Measurements from ENCODE around the gene ID4. TPM values are rescaled to one million over a fixed set of nuclear protein-coding genes. Genes with fewer than 3 reads are reported as not detected.
"Not testable (repeated sequence)": the region's sequence is repeated elsewhere in the genome, so short reads cannot be mapped to it uniquely, and the experiment has no call there.

The ID4 gene
- total RNA-seq, 2 donors from 2014 or later: not detected

- DNase-seq; H3K4me1 Mint-ChIP-seq; H3K36me3 Mint-ChIP-seq (ENCODE audit: low read depth); H3K9me3 ChIP-seq (ENCODE audit: control insufficient read depth, low read length, poor library complexity, severe bottlenecking); ATAC-seq; H3K4me3 Mint-ChIP-seq; H3K27ac Mint-ChIP-seq; H3K27me3 Mint-ChIP-seq: not testable (repeated sequence)
Measured at GRCh38 chr6:19854421-19855015, 17.3 kb downstream of the ID4 start.

- Mint-ChIP-seq H3K4me3 (no peak overlapping the region), H3K27ac (no peak overlapping the region), H3K4me1 (no peaks in the 10 kb centered on the region), H3K36me3 (ENCODE audit: low read depth) (no peaks in the 10 kb centered on the region), H3K27me3 (peaks cover 7% of the 10 kb centered on the region)
- DNase-seq (no peak), ATAC-seq (no peak)
- H3K9me3 ChIP-seq (ENCODE audit: control insufficient read depth, low read length, poor library complexity, severe bottlenecking): no peaks in the 10 kb centered on the region
Measured at GRCh38 chr6:19855536-19855935, 18.4 kb downstream of the ID4 start.

GRCh38 chr6:19857139-19857538 is 20.0 kb downstream of the ID4 start:
- H3K36me3 Mint-ChIP-seq (ENCODE audit: low read depth): no peaks in the 10 kb centered on the region
- H3K4me1 Mint-ChIP-seq: no peaks in the 10 kb centered on the region
- no peak overlapping the region for H3K27ac Mint-ChIP-seq
- no peaks in the 10 kb centered on the region for H3K9me3 ChIP-seq (ENCODE audit: control insufficient read depth, low read length, poor library complexity, severe bottlenecking)
- ATAC-seq: no peak
- H3K27me3 Mint-ChIP-seq: peaks cover 7% of the 10 kb centered on the region
- no peak overlapping the region for H3K4me3 Mint-ChIP-seq
- DNase-seq: no peak

- ATAC-seq (no peak), DNase-seq (no peak)
- peaks cover 7% of the 10 kb centered on the region for H3K27me3 Mint-ChIP-seq
- no peaks in the 10 kb centered on the region for H3K9me3 ChIP-seq (ENCODE audit: control insufficient read depth, low read length, poor library complexity, severe bottlenecking)
- no peak overlapping the region for H3K27ac Mint-ChIP-seq
- no peaks in the 10 kb centered on the region for H3K36me3 Mint-ChIP-seq (ENCODE audit: low read depth)
- no peak overlapping the region for H3K4me3 Mint-ChIP-seq
- H3K4me1 Mint-ChIP-seq: no peaks in the 10 kb centered on the region
Measured at GRCh38 chr6:19857703-19858102, 20.5 kb downstream of the ID4 start.

GRCh38 chr6:19860235-19860877 is 23.2 kb downstream of the ID4 start:
- Mint-ChIP-seq H3K27me3 (peaks cover 7% of the 10 kb centered on the region), H3K4me3 (no peak overlapping the region), H3K36me3 (ENCODE audit: low read depth) (no peaks in the 10 kb centered on the region), H3K27ac (no peak overlapping the region), H3K4me1 (no peaks in the 10 kb centered on the region)
- no peaks in the 10 kb centered on the region for H3K9me3 ChIP-seq (ENCODE audit: control insufficient read depth, low read length, poor library complexity, severe bottlenecking)
- DNase-seq: no peak
- no peak for ATAC-seq

GRCh38 chr6:19864285-19864684 is 27.1 kb downstream of the ID4 start:
- ATAC-seq: no peak
- no peaks in the 10 kb centered on the region for H3K9me3 ChIP-seq (ENCODE audit: control insufficient read depth, low read length, poor library complexity, severe bottlenecking)
- Mint-ChIP-seq H3K36me3 (ENCODE audit: low read depth) (no peaks in the 10 kb centered on the region), H3K27me3 (no peaks in the 10 kb centered on the region), H3K27ac (no peak overlapping the region), H3K4me1 (no peaks in the 10 kb centered on the region), H3K4me3 (no peak overlapping the region)
- DNase-seq: no peak

GRCh38 chr6:19865178-19865577 is 28.0 kb downstream of the ID4 start:
- ATAC-seq: no peak
- no peak for DNase-seq
- Mint-ChIP-seq H3K36me3 (ENCODE audit: low read depth) (no peaks in the 10 kb centered on the region), H3K4me1 (no peaks in the 10 kb centered on the region), H3K27ac (no peak overlapping the region), H3K27me3 (no peaks in the 10 kb centered on the region), H3K4me3 (no peak overlapping the region)
- H3K9me3 ChIP-seq (ENCODE audit: control insufficient read depth, low read length, poor library complexity, severe bottlenecking): no peaks in the 10 kb centered on the region

GRCh38 chr6:19866173-19866984 is 29.2 kb downstream of the ID4 start:
- no peak for ATAC-seq
- no peak for DNase-seq
- no peaks in the 10 kb centered on the region for H3K36me3 Mint-ChIP-seq (ENCODE audit: low read depth)
- H3K27me3 Mint-ChIP-seq: no peaks in the 10 kb centered on the region
- no peak overlapping the region for H3K27ac Mint-ChIP-seq
- no peak overlapping the region for H3K4me3 Mint-ChIP-seq
- H3K9me3 ChIP-seq (ENCODE audit: control insufficient read depth, low read length, poor library complexity, severe bottlenecking): no peaks in the 10 kb centered on the region
- H3K4me1 Mint-ChIP-seq: no peaks in the 10 kb centered on the region

GRCh38 chr6:19866985-19867627 is 29.9 kb downstream of the ID4 start:
- Mint-ChIP-seq H3K27ac (no peak overlapping the region), H3K4me1 (no peaks in the 10 kb centered on the region), H3K27me3 (no peaks in the 10 kb centered on the region), H3K36me3 (ENCODE audit: low read depth) (no peaks in the 10 kb centered on the region), H3K4me3 (no peak overlapping the region)
- no peak for ATAC-seq
- H3K9me3 ChIP-seq (ENCODE audit: control insufficient read depth, low read length, poor library complexity, severe bottlenecking): no peaks in the 10 kb centered on the region
- DNase-seq: no peak

GRCh38 chr6:19869464-19869863 is 32.3 kb downstream of the ID4 start:
- Mint-ChIP-seq H3K27me3 (peaks cover 5% of the 10 kb centered on the region), H3K36me3 (ENCODE audit: low read depth) (no peaks in the 10 kb centered on the region)
- ATAC-seq: no peak

GRCh38 chr6:19870322-19870721 is 33.2 kb downstream of the ID4 start:
- Mint-ChIP-seq H3K4me3 (no peak overlapping the region), H3K36me3 (ENCODE audit: low read depth) (no peaks in the 10 kb centered on the region), H3K27me3 (peaks cover 5% of the 10 kb centered on the region), H3K27ac (no peak overlapping the region), H3K4me1 (no peaks in the 10 kb centered on the region)
- no peak for DNase-seq
- no peak for ATAC-seq
- no peaks in the 10 kb centered on the region for H3K9me3 ChIP-seq (ENCODE audit: control insufficient read depth, low read length, poor library complexity, severe bottlenecking)

More at GRCh38 chr6:19869464-19869863, 32.3 kb downstream of the ID4 start:
- H3K9me3 ChIP-seq (ENCODE audit: control insufficient read depth, low read length, poor library complexity, severe bottlenecking): no peaks in the 10 kb centered on the region
- no peak for DNase-seq
- Mint-ChIP-seq H3K4me3 (no peak overlapping the region), H3K4me1 (no peaks in the 10 kb centered on the region), H3K27ac (no peak overlapping the region)

GRCh38 chr6:19873031-19873430 is 35.9 kb downstream of the ID4 start:
- no peak for DNase-seq
- no peak for ATAC-seq
- Mint-ChIP-seq H3K27ac (no peak overlapping the region), H3K4me3 (no peak overlapping the region), H3K27me3 (peaks cover 10% of the 10 kb centered on the region), H3K36me3 (ENCODE audit: low read depth) (no peaks in the 10 kb centered on the region), H3K4me1 (no peaks in the 10 kb centered on the region)
- H3K9me3 ChIP-seq (ENCODE audit: control insufficient read depth, low read length, poor library complexity, severe bottlenecking): no peaks in the 10 kb centered on the region

GRCh38 chr6:19876672-19877071 is 39.5 kb downstream of the ID4 start:
- ATAC-seq (no peak), DNase-seq (no peak)
- H3K9me3 ChIP-seq (ENCODE audit: control insufficient read depth, low read length, poor library complexity, severe bottlenecking): no peaks in the 10 kb centered on the region
- no peaks in the 10 kb centered on the region for H3K36me3 Mint-ChIP-seq (ENCODE audit: low read depth)
- H3K27ac Mint-ChIP-seq: no peak overlapping the region
- no peaks in the 10 kb centered on the region for H3K4me1 Mint-ChIP-seq
- no peak overlapping the region for H3K4me3 Mint-ChIP-seq
- H3K27me3 Mint-ChIP-seq: peaks cover 10% of the 10 kb centered on the region
